WERI-Rb-1 (cell line): Measurements from ENCODE around the gene OR10H5.

Source experiments
- DNase-seq: peaks from one replicate; pipeline ENCODE4 v3.0.0-alpha.2; 2020
- H3K27ac ChIP-seq: fragments of 250-450 bp; sonication (Bioruptor Pico); 2 replicates; pipeline ENCODE4 v1.5.1; 2020; ENCODE audit warnings: mild to moderate bottlenecking, moderate library complexity
- H3K27me3 ChIP-seq: fragments of 250-450 bp; sonication (Bioruptor Pico); 2 replicates; pipeline ENCODE4 v1.5.1; 2021; ENCODE audit warnings: mild to moderate bottlenecking, low read depth, moderate library complexity; ENCODE audit not compliant: insufficient read depth, severe bottlenecking
- H3K36me3 ChIP-seq: fragments of 250-450 bp; sonication (Bioruptor Pico); 2 replicates; pipeline ENCODE4 v1.5.1; 2020; ENCODE audit warnings: mild to moderate bottlenecking, moderate library complexity
- H3K4me3 ChIP-seq: 2 replicates; pipeline ENCODE4 v1.5.1; 2011; ENCODE audit warnings: low read depth, mild to moderate bottlenecking, control low read depth, low read length
- H3K9me3 ChIP-seq: fragments of 250-450 bp; sonication (Bioruptor Pico); 2 replicates; pipeline ENCODE4 v1.5.1; 2021; ENCODE audit warnings: mild to moderate bottlenecking, moderate library complexity; ENCODE audit not compliant: severe bottlenecking
- TF ChIP-seq, protein P1 (sequence below): IDR thresholded peaks from 2 replicates; pipeline ENCODE4 v1.5.1; 2011; ENCODE audit warnings: low read depth, mild to moderate bottlenecking, control low read depth, inconsistent platforms, low read length

OR10H5 gene

DNA sequence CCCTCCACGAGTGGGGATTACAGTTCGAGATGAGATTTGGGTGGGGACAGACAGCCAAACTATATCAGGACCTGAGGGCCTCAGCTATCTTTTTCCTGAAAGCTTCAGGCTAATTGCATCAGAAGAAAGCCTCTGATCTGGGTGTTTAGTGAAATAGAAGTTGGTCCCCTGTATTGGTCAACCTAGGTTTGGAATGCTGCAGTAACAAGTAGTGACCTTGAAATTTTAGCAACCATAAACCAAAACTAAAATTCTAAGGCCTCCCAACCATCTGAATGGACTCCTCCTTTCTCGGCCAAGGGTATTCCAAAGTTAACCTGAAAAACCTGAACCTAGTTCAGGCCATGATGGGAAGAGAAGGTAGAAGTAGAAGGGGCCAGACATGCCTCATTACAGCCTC, 62.9 kb downstream of the OR10H5 start:
- TF ChIP-seq, protein P1, sequence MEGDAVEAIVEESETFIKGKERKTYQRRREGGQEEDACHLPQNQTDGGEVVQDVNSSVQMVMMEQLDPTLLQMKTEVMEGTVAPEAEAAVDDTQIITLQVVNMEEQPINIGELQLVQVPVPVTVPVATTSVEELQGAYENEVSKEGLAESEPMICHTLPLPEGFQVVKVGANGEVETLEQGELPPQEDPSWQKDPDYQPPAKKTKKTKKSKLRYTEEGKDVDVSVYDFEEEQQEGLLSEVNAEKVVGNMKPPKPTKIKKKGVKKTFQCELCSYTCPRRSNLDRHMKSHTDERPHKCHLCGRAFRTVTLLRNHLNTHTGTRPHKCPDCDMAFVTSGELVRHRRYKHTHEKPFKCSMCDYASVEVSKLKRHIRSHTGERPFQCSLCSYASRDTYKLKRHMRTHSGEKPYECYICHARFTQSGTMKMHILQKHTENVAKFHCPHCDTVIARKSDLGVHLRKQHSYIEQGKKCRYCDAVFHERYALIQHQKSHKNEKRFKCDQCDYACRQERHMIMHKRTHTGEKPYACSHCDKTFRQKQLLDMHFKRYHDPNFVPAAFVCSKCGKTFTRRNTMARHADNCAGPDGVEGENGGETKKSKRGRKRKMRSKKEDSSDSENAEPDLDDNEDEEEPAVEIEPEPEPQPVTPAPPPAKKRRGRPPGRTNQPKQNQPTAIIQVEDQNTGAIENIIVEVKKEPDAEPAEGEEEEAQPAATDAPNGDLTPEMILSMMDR = no peak
- H3K4me3 ChIP-seq = no peak overlapping the region
- H3K27me3 ChIP-seq = peaks cover 78% of the 10 kb centered on the region
- H3K9me3 ChIP-seq = peaks cover 9% of the 10 kb centered on the region
- no peaks in the 10 kb centered on the region for H3K36me3 ChIP-seq
- no peak for DNase-seq
- H3K27ac ChIP-seq = no peak overlapping the region
